A673 (cell line): ENCODE data around the gene UBASH3B.

ENCODE experiments used
- EZH2 ChIP-seq: fragments of 200-600 bp; sonication (generic); IDR thresholded peaks from 2 replicates; pipeline ENCODE4 v1.6.1; 2017; ENCODE audit warnings: borderline replicate concordance, low read depth, mild to moderate bottlenecking, mixed read lengths, antibody characterized with exemption, low read length; ENCODE audit not compliant: poor library complexity, severe bottlenecking
- TF ChIP-seq, protein P1 (sequence below): fragments of 300-800, 200-600 bp; sonication (generic); conservative IDR thresholded peaks from 2 replicates; pipeline ENCODE4 v1.5.1; 2017; ENCODE audit warnings: low read depth, mild to moderate bottlenecking, antibody characterized with exemption, low read length, moderate library complexity, mixed read lengths

DNA sequence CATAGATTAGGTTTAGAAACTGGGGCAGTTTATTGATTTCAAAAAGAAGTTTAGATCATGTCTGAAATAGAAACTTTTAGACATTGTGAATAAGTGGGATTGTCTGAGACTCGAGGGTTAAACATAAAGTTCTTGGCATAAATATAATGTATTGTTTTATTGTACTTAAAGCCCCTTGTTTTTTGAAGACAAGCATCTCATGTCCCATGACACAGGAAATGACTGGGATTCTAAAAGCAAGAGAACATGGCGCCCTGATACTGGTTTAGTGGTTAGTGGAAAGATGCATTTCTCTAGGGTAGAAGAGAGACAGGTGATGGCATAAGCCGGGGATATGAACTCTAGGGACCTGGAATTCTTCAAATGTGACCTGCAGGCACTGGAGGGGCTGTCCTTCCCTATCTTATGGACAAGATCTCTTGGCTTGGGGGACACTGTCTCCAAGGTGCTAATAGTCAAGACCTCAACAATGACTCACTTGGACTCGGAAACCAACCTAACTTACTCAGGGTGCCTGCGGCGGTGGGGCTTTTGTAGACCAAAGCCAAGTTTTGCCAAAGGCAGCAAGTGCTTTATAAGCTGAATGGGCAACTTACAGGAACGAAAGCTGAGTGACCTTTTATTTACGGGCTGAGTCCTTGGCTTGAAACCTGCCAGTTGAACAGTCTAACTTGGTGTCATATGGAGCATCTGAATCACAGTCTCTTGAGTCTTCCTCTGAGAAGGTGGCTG, 48.2 kb downstream of the UBASH3B start:
- no peak for TF ChIP-seq EZH2
- TF ChIP-seq, protein P1, sequence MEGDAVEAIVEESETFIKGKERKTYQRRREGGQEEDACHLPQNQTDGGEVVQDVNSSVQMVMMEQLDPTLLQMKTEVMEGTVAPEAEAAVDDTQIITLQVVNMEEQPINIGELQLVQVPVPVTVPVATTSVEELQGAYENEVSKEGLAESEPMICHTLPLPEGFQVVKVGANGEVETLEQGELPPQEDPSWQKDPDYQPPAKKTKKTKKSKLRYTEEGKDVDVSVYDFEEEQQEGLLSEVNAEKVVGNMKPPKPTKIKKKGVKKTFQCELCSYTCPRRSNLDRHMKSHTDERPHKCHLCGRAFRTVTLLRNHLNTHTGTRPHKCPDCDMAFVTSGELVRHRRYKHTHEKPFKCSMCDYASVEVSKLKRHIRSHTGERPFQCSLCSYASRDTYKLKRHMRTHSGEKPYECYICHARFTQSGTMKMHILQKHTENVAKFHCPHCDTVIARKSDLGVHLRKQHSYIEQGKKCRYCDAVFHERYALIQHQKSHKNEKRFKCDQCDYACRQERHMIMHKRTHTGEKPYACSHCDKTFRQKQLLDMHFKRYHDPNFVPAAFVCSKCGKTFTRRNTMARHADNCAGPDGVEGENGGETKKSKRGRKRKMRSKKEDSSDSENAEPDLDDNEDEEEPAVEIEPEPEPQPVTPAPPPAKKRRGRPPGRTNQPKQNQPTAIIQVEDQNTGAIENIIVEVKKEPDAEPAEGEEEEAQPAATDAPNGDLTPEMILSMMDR: no peak
